PC-9 (cell line): ENCODE data around the gene TP53TG3B. TPM values are rescaled to one million over a fixed set of nuclear protein-coding genes. Genes with fewer than 3 reads are reported as not detected.

Source experiments
- total RNA-seq: library from RNA; stranded (reverse); gene quantifications from 2 replicates; pipeline ENCODE4 v1.2.3, GENCODE V29; 2021

Gene TP53TG3B
- total RNA-seq, 1 experiment from 2014 or later = not detected

Other genes with a start within 250 kb of the TP53TG3B start
- not detected in 2 replicates for gene TP53TG3C, start 166.6 kb upstream of the TP53TG3B start, total RNA-seq
- not detected in 2 replicates for gene TP53TG3E, start 56.5 kb upstream of the TP53TG3B start, total RNA-seq
- gene TP53TG3F, start 98.8 kb downstream of the TP53TG3B start, total RNA-seq = not detected in 2 replicates